ENCODE results near the gene SLC6A3. TPM values are rescaled to one million over a fixed set of nuclear protein-coding genes. Genes with fewer than 3 reads are reported as not detected.

SLC6A3 gene
- total and polyA plus RNA-seq, 4 donors: 0.95 to 12.0 (median 1.5) TPM

- H3K27me3 ChIP-seq (ENCODE audit: control insufficient read depth, insufficient read depth, low read length): no peaks in the 10 kb centered on the region
- WGBS (ENCODE audit: insufficient coverage): 88% methylated on average over 15 of the region's 15 CpGs
- peaks cover 93% of the 10 kb centered on the region for H3K36me3 ChIP-seq (ENCODE audit: control insufficient read depth, insufficient read depth, low read length)
Observed at GRCh38 chr5:1485579-1486118, 40.4 kb upstream of the SLC6A3 start.

GRCh38 chr5:1484730-1485578 is 39.7 kb upstream of the SLC6A3 start:
- DNase-seq (ENCODE audit: low read depth in 4 of 6, low spot score in 6 of 6): no peak
- Histone ChIP-seq H3K27ac (ENCODE audit: low read depth, low read length) (no peak overlapping the region), H3K4me3 (ENCODE audit: low read depth, low read length) (no peak overlapping the region), H3K27me3 (ENCODE audit: control insufficient read depth, insufficient read depth, low read length) (no peaks in the 10 kb centered on the region), H3K36me3 (ENCODE audit: control insufficient read depth, insufficient read depth, low read length) (peaks cover 92% of the 10 kb centered on the region), H3K4me1 (ENCODE audit: control insufficient read depth, insufficient read depth, low read length) (peaks cover 8% of the 10 kb centered on the region), H3K9me3 (ENCODE audit: control insufficient read depth, insufficient read depth, low read length) (no peaks in the 10 kb centered on the region)
- WGBS (ENCODE audit: insufficient coverage): 82% methylated on average over 17 of the region's 20 CpGs

More at GRCh38 chr5:1485579-1486118, 40.4 kb upstream of the SLC6A3 start:
- Histone ChIP-seq H3K9me3 (ENCODE audit: control insufficient read depth, insufficient read depth, low read length) (no peaks in the 10 kb centered on the region), H3K4me1 (ENCODE audit: control insufficient read depth, insufficient read depth, low read length) (peaks cover 7% of the 10 kb centered on the region), H3K27ac (ENCODE audit: low read depth, low read length) (no peak overlapping the region), H3K4me3 (ENCODE audit: low read depth, low read length) (no peak overlapping the region)
- no peak for DNase-seq (ENCODE audit: low read depth in 4 of 6, low spot score in 6 of 6)

GRCh38 chr5:1483856-1484729 is 38.9 kb upstream of the SLC6A3 start:
- Histone ChIP-seq H3K36me3 (ENCODE audit: control insufficient read depth, insufficient read depth, low read length) (peaks cover 92% of the 10 kb centered on the region), H3K27ac (ENCODE audit: low read depth, low read length) (no peak overlapping the region), H3K4me3 (ENCODE audit: low read depth, low read length) (no peak overlapping the region), H3K9me3 (ENCODE audit: control insufficient read depth, insufficient read depth, low read length) (no peaks in the 10 kb centered on the region), H3K27me3 (ENCODE audit: control insufficient read depth, insufficient read depth, low read length) (no peaks in the 10 kb centered on the region), H3K4me1 (ENCODE audit: control insufficient read depth, insufficient read depth, low read length) (peaks cover 11% of the 10 kb centered on the region)
- 91% methylated on average over 25 of the region's 33 CpGs for WGBS (ENCODE audit: insufficient coverage)
- no peak for DNase-seq (ENCODE audit: low read depth in 4 of 6, low spot score in 6 of 6)

- Histone ChIP-seq H3K27ac (ENCODE audit: low read depth, low read length) (no peak overlapping the region), H3K36me3 (ENCODE audit: control insufficient read depth, insufficient read depth, low read length) (peaks cover 93% of the 10 kb centered on the region), H3K4me3 (ENCODE audit: low read depth, low read length) (no peak overlapping the region), H3K9me3 (ENCODE audit: control insufficient read depth, insufficient read depth, low read length) (no peaks in the 10 kb centered on the region), H3K27me3 (ENCODE audit: control insufficient read depth, insufficient read depth, low read length) (no peaks in the 10 kb centered on the region), H3K4me1 (ENCODE audit: control insufficient read depth, insufficient read depth, low read length) (peaks cover 5% of the 10 kb centered on the region)
- 93% methylated on average over 10 of the region's 13 CpGs for WGBS (ENCODE audit: insufficient coverage)
- no peak for DNase-seq (ENCODE audit: low read depth in 4 of 6, low spot score in 6 of 6)
Observed at GRCh38 chr5:1483064-1483463, 37.8 kb upstream of the SLC6A3 start.

GRCh38 chr5:1481959-1482331 is 36.7 kb upstream of the SLC6A3 start:
- H3K27ac ChIP-seq (ENCODE audit: low read depth, low read length): no peak overlapping the region
- 91% methylated on average over 12 of the region's 12 CpGs for WGBS (ENCODE audit: insufficient coverage)
- no peaks in the 10 kb centered on the region for H3K9me3 ChIP-seq (ENCODE audit: control insufficient read depth, insufficient read depth, low read length)
- DNase-seq (ENCODE audit: low read depth in 4 of 6, low spot score in 6 of 6): no peak
- peaks cover 5% of the 10 kb centered on the region for H3K4me1 ChIP-seq (ENCODE audit: control insufficient read depth, insufficient read depth, low read length)
- H3K4me3 ChIP-seq (ENCODE audit: low read depth, low read length): no peak overlapping the region
- H3K27me3 ChIP-seq (ENCODE audit: control insufficient read depth, insufficient read depth, low read length): no peaks in the 10 kb centered on the region
- peaks cover 86% of the 10 kb centered on the region for H3K36me3 ChIP-seq (ENCODE audit: control insufficient read depth, insufficient read depth, low read length)

GRCh38 chr5:1481266-1481958 is 36.2 kb upstream of the SLC6A3 start:
- no peak overlapping the region for H3K27ac ChIP-seq (ENCODE audit: low read depth, low read length)
- H3K4me3 ChIP-seq (ENCODE audit: low read depth, low read length): no peak overlapping the region
- no peaks in the 10 kb centered on the region for H3K27me3 ChIP-seq (ENCODE audit: control insufficient read depth, insufficient read depth, low read length)
- H3K36me3 ChIP-seq (ENCODE audit: control insufficient read depth, insufficient read depth, low read length): peaks cover 86% of the 10 kb centered on the region
- DNase-seq (ENCODE audit: low read depth in 4 of 6, low spot score in 6 of 6): no peak
- H3K4me1 ChIP-seq (ENCODE audit: control insufficient read depth, insufficient read depth, low read length): peaks cover 5% of the 10 kb centered on the region
- 91% methylated on average over 26 of the region's 26 CpGs for WGBS (ENCODE audit: insufficient coverage)
- no peaks in the 10 kb centered on the region for H3K9me3 ChIP-seq (ENCODE audit: control insufficient read depth, insufficient read depth, low read length)

GRCh38 chr5:1480806-1481205 is 35.6 kb upstream of the SLC6A3 start:
- no peak overlapping the region for H3K27ac ChIP-seq (ENCODE audit: low read depth, low read length)
- 85% methylated on average over 10 of the region's 12 CpGs for WGBS (ENCODE audit: insufficient coverage)

GRCh38 chr5:1480217-1480616 is 35.0 kb upstream of the SLC6A3 start:
- no peak overlapping the region for H3K4me3 ChIP-seq (ENCODE audit: low read depth, low read length)
- DNase-seq (ENCODE audit: low read depth in 4 of 6, low spot score in 6 of 6): no peak
- H3K9me3 ChIP-seq (ENCODE audit: control insufficient read depth, insufficient read depth, low read length): no peaks in the 10 kb centered on the region
- WGBS (ENCODE audit: insufficient coverage): 62% methylated on average over 13 of the region's 14 CpGs
- H3K4me1 ChIP-seq (ENCODE audit: control insufficient read depth, insufficient read depth, low read length): peaks cover 5% of the 10 kb centered on the region
- H3K27ac ChIP-seq (ENCODE audit: low read depth, low read length): no peak overlapping the region
- no peaks in the 10 kb centered on the region for H3K27me3 ChIP-seq (ENCODE audit: control insufficient read depth, insufficient read depth, low read length)
- H3K36me3 ChIP-seq (ENCODE audit: control insufficient read depth, insufficient read depth, low read length): peaks cover 86% of the 10 kb centered on the region

More at GRCh38 chr5:1480806-1481205, 35.6 kb upstream of the SLC6A3 start:
- peaks cover 86% of the 10 kb centered on the region for H3K36me3 ChIP-seq (ENCODE audit: control insufficient read depth, insufficient read depth, low read length)
- no peaks in the 10 kb centered on the region for H3K9me3 ChIP-seq (ENCODE audit: control insufficient read depth, insufficient read depth, low read length)
- no peaks in the 10 kb centered on the region for H3K27me3 ChIP-seq (ENCODE audit: control insufficient read depth, insufficient read depth, low read length)
- no peak for DNase-seq (ENCODE audit: low read depth in 4 of 6, low spot score in 6 of 6)
- no peak overlapping the region for H3K4me3 ChIP-seq (ENCODE audit: low read depth, low read length)
- H3K4me1 ChIP-seq (ENCODE audit: control insufficient read depth, insufficient read depth, low read length): peaks cover 5% of the 10 kb centered on the region

GRCh38 chr5:1479581-1480188 is 34.4 kb upstream of the SLC6A3 start:
- peaks cover 86% of the 10 kb centered on the region for H3K36me3 ChIP-seq (ENCODE audit: control insufficient read depth, insufficient read depth, low read length)
- H3K27ac ChIP-seq (ENCODE audit: low read depth, low read length): no peak overlapping the region
- H3K9me3 ChIP-seq (ENCODE audit: control insufficient read depth, insufficient read depth, low read length): no peaks in the 10 kb centered on the region
- no peak overlapping the region for H3K4me3 ChIP-seq (ENCODE audit: low read depth, low read length)
- peak in 2 of 6 donors; percentile 29 to 38 for DNase-seq (ENCODE audit: low read depth in 4 of 6, low spot score in 6 of 6)
- H3K4me1 ChIP-seq (ENCODE audit: control insufficient read depth, insufficient read depth, low read length): peaks cover 5% of the 10 kb centered on the region
- WGBS (ENCODE audit: insufficient coverage): 49% methylated on average over 21 of the region's 21 CpGs
- H3K27me3 ChIP-seq (ENCODE audit: control insufficient read depth, insufficient read depth, low read length): no peaks in the 10 kb centered on the region
